ENCODE results near the gene CPSF2. TPM values are rescaled to one million over a fixed set of nuclear protein-coding genes. Genes with fewer than 3 reads are reported as not detected.

CPSF2 gene
- polyA plus RNA-seq, 1 of the 3 experiments (the other 2 are of a cell fraction), result 11.7 TPM

DNA sequence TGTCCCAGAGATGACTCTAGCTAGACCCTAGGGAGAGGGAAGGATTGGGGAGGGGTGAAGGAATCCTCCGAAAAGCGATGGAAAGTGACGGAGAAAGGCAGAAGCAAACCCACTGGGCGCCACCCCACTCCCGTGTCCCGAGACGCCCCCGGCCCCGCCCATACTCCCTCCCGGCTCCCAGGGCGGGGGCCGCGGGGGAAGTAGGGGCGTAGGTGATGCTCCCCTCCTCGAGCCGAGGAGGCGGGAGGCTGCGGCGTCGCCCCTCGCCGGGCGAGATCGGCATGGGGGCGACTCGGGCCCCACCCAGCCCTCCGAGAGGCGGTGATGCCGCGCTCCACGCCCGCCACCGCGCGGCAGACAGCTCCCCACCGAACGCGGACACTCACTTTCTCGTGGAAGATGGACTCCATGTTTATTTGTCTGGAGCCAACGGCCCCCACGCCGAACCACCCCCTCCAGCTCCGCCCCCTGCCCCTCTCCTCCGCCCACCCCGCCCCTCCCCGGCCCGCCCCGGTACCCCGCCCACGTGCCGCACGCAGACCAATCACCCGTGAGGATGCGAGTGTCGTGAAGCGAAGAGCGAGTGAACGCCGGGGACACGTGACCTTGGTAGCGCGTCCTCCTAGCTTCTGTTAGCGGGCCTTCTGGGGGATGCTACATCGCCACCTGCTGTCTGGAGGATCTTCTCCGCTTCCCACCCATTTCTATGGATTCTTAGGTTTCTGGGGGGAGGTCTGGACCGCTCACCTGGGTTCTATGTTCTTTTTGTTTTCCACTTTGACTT is 15.4 kb upstream of the CPSF2 start, which contains the start of gene ATXN3 (continued):
- TF ChIP-seq TEAD4 (IDR thresholded peaks at IDR 0.05; ENCODE audit: borderline replicate concordance, insufficient read depth), result no peak
- TF ChIP-seq, protein P1, sequence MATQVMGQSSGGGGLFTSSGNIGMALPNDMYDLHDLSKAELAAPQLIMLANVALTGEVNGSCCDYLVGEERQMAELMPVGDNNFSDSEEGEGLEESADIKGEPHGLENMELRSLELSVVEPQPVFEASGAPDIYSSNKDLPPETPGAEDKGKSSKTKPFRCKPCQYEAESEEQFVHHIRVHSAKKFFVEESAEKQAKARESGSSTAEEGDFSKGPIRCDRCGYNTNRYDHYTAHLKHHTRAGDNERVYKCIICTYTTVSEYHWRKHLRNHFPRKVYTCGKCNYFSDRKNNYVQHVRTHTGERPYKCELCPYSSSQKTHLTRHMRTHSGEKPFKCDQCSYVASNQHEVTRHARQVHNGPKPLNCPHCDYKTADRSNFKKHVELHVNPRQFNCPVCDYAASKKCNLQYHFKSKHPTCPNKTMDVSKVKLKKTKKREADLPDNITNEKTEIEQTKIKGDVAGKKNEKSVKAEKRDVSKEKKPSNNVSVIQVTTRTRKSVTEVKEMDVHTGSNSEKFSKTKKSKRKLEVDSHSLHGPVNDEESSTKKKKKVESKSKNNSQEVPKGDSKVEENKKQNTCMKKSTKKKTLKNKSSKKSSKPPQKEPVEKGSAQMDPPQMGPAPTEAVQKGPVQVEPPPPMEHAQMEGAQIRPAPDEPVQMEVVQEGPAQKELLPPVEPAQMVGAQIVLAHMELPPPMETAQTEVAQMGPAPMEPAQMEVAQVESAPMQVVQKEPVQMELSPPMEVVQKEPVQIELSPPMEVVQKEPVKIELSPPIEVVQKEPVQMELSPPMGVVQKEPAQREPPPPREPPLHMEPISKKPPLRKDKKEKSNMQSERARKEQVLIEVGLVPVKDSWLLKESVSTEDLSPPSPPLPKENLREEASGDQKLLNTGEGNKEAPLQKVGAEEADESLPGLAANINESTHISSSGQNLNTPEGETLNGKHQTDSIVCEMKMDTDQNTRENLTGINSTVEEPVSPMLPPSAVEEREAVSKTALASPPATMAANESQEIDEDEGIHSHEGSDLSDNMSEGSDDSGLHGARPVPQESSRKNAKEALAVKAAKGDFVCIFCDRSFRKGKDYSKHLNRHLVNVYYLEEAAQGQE (IDR thresholded peaks at IDR 0.05; ENCODE audit: low read depth, low read length), result no peak
- TF ChIP-seq RAD21 (IDR thresholded peaks at IDR 0.05; ENCODE audit: low read length), result peak; percentile 29
- TF ChIP-seq POLR2AphosphoS5 (IDR thresholded peaks at IDR 0.05; ENCODE audit: low read depth, low read length), result peak; percentile 63
- TF ChIP-seq ELF1 (IDR thresholded peaks at IDR 0.05), result no peak
- no peak; the same call in 1 of the 2 replicates for TF ChIP-seq SIN3A (IDR thresholded peaks at IDR 0.05; ENCODE audit: borderline replicate concordance, low read depth, low read length)
- TF ChIP-seq FOSL2 (IDR thresholded peaks at IDR 0.05; ENCODE audit: borderline replicate concordance, low read depth), result no peak
- TF ChIP-seq ZBTB33 (IDR thresholded peaks at IDR 0.05; ENCODE audit: borderline replicate concordance, low read depth), result no peak
- TF ChIP-seq, protein P2, sequence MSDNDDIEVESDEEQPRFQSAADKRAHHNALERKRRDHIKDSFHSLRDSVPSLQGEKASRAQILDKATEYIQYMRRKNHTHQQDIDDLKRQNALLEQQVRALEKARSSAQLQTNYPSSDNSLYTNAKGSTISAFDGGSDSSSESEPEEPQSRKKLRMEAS (IDR thresholded peaks at IDR 0.05; ENCODE audit: low read depth), result peak; percentile 83
- TF ChIP-seq RCOR1 (IDR thresholded peaks at IDR 0.05; ENCODE audit: low read length), result peak; percentile 43; the same call in 1 of the 2 replicates
- TF ChIP-seq CHD2 (IDR thresholded peaks at IDR 0.05; ENCODE audit: low read length, partially characterized antibody), result no peak
- TF ChIP-seq, protein P3, sequence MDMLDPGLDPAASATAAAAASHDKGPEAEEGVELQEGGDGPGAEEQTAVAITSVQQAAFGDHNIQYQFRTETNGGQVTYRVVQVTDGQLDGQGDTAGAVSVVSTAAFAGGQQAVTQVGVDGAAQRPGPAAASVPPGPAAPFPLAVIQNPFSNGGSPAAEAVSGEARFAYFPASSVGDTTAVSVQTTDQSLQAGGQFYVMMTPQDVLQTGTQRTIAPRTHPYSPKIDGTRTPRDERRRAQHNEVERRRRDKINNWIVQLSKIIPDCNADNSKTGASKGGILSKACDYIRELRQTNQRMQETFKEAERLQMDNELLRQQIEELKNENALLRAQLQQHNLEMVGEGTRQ (IDR thresholded peaks at IDR 0.05; ENCODE audit: borderline replicate concordance, low read depth, low read length), result peak; percentile 95
- no peak for TF ChIP-seq TCF12 (IDR thresholded peaks at IDR 0.05)
- no peak for TF ChIP-seq FOXM1 (IDR thresholded peaks at IDR 0.05; ENCODE audit: low read depth)
- no peak for TF ChIP-seq NFIC (IDR thresholded peaks at IDR 0.05; ENCODE audit: borderline replicate concordance)
- TF ChIP-seq JUND (IDR thresholded peaks at IDR 0.05), result no peak
- TF ChIP-seq MEF2A (IDR thresholded peaks at IDR 0.05; ENCODE audit: borderline replicate concordance, low read depth), result no peak
- TF ChIP-seq YY1 (IDR thresholded peaks at IDR 0.05; ENCODE audit: low read depth), result peak; percentile 73
- TF ChIP-seq MXI1 (IDR thresholded peaks at IDR 0.05; ENCODE audit: low read depth, low read length), result no peak
- no peak for TF ChIP-seq FOXJ3 (CRISPR knock-in tag; IDR thresholded peaks at IDR 0.05)
- TF ChIP-seq IRF3 (IDR thresholded peaks at IDR 0.05; ENCODE audit: low read depth, low read length), result no peak; the same call in 1 of the 2 replicates
- TF ChIP-seq CTCF (IDR thresholded peaks at IDR 0.05), result peak; percentile 80
